ENCODE measurements around the gene GNG4.

DNA sequence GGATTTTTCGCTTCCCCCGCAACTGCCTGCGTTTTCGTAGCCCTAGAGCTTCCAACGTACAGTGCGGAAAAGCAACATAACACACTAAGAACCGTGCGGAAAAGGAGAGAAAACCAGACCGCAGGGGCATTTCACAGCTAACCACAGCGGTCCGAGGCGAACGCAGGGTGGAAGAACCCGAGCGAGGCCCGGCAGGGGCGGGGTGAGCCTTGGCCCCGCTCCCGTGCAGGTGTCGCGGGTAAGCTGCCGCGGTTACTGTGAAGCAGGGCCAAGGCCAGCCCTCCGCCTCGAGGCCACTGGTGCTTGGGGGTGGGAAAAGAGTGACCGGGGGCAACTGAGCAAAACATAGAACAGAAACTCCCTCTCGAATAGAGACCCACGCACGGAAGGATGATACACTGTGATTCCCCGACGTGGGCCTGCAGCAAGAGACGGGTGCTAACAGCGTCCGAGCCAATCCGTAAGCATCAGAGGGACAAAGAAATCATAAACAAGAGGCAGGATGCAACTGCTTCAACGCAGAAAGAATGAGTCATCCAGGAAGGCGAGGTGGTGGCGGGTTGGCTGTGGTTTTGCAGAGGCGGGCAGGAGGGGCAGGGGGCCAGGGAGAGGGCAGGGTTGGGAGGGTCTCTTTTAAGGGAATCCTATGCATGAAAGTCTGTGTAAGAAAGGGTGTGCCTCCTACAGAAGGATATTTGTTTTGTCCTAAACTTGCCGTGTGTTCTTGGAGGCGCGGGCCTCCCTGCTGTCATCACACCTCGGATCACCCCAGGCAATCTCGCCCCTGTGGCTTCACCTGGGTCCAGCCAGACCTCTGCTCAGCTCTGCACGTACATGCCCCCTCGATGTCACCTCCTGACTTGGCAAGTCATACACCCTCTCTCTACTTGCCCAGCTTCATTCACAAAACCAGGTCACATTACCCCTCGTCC is 7.3 kb downstream of the GNG4 start:
- TF ChIP-seq, protein P1, sequence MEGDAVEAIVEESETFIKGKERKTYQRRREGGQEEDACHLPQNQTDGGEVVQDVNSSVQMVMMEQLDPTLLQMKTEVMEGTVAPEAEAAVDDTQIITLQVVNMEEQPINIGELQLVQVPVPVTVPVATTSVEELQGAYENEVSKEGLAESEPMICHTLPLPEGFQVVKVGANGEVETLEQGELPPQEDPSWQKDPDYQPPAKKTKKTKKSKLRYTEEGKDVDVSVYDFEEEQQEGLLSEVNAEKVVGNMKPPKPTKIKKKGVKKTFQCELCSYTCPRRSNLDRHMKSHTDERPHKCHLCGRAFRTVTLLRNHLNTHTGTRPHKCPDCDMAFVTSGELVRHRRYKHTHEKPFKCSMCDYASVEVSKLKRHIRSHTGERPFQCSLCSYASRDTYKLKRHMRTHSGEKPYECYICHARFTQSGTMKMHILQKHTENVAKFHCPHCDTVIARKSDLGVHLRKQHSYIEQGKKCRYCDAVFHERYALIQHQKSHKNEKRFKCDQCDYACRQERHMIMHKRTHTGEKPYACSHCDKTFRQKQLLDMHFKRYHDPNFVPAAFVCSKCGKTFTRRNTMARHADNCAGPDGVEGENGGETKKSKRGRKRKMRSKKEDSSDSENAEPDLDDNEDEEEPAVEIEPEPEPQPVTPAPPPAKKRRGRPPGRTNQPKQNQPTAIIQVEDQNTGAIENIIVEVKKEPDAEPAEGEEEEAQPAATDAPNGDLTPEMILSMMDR (IDR thresholded peaks at IDR 0.05; ENCODE audit: poor library complexity), result no peak
- TF ChIP-seq EZH2phosphoT487 (IDR thresholded peaks at IDR 0.05; ENCODE audit: low read depth, severe bottlenecking, unreplicated experiment), result no peak
- no peak for TF ChIP-seq EZH2 (IDR thresholded peaks at IDR 0.05; ENCODE audit: borderline replicate concordance)
